Mesenteric fat pad (tissue), 1 donor: ENCODE measurements around the gene CACNA2D4. TPM values are rescaled to one million over a fixed set of nuclear protein-coding genes. Genes with fewer than 3 reads are reported as not detected.

Experiments
- DNase-seq: peaks from one replicate; pipeline ENCODE4 v3.0.0-alpha.2; 2020; ENCODE audit warnings: low spot score
- total RNA-seq: library from RNA; stranded (reverse); fragmentation: NEBNext Ultra II Directional; extraction: Animal tissue kit (Norgen Biotek cat#: 25700); gene quantifications from one replicate; pipeline ENCODE4 v1.2.1, GENCODE V29; 2021
- donor health status: DM: yes; HTN: yes; CAD: no.

Gene CACNA2D4
- total RNA-seq, 1 donor from 2014 or later = 8.8 TPM

- no peak for DNase-seq
Observed at GRCh38 chr12:1836241-1836803, 82.1 kb downstream of the CACNA2D4 start.

GRCh38 chr12:1835211-1836131 lies 83.0 kb downstream of the CACNA2D4 start:
- no peak for DNase-seq

- no peak for DNase-seq
Observed at GRCh38 chr12:1834186-1834925, 84.1 kb downstream of the CACNA2D4 start.

- DNase-seq = no peak
Observed at GRCh38 chr12:1833596-1834028, 84.8 kb downstream of the CACNA2D4 start.

DNA sequence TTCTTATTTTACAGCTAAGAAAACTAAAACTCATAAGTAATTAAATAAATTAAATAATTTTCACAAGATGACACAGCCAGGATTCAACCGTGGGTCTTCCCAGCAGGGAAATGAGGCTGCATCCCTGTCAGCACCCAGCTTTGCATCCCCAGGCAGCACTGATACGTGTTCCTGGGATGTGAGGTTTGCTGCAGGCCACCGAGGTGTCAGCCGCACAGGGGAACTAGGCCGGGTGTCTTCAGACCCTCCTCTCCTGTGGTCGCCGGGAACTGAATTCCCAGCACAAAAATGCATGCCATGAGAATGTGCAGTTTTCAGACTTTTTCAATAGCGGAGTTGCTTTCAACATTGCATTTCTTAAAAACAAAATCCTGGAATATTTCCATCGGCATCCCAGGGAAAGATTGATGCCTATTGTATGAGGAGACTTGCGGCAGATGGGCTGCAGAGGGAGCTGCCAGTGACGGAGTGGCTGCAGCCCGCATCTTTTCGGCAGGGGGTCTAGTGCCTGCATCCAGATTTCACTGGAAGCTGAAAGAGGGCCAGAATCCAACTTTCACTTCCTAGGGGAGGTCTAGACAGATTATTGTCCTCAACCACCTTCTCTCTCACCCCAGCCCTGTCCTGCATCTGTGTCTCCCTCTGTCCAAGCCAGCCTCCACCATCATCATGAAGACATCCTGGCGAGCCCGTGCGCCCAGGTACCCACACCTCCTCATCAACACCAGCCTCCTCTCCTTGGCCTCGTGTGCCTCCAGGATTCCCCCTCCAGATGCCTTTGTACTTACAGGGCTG lies 85.5 kb downstream of the CACNA2D4 start:
- no peak for DNase-seq

DNA sequence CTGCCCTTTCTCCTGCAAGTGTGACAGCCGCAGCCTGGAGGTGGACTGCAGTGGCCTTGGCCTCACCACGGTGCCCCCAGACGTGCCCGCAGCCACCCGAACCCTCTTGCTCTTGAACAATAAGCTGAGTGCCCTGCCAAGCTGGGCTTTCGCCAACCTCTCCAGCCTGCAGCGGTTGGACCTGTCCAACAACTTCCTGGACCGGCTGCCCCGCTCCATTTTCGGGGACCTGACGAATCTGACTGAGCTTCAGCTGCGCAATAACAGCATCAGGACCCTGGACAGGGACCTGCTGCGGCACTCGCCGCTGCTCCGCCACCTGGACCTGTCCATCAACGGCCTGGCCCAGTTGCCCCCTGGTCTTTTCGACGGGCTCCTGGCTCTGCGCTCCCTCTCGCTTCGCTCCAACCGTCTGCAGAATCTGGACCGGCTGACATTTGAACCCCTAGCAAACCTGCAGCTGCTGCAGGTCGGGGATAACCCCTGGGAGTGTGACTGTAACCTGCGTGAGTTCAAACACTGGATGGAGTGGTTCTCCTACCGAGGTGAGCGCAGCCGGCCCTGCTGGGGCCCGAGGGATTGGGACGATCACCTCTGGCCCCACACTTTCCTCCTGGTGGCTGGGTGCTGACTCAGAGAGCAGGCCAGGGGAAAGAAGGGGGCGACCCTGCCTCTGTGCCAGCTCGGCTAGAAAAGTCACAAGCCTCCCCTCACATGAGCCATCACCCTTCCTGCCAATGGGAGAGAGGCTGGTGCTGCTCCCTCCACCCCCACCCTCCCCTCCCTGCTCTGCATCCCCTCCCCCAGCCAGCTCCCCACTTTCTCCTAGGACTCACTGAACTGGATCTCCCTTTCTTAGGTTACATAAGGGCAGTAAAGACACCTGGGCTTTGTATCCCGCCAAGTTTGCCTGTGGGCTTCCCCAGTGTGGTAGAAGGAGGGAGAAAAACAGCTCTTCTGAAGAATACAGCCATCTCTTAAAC lies 87.2 kb downstream of the CACNA2D4 start:
- DNase-seq = no peak

- DNase-seq = no peak
Observed at GRCh38 chr12:1830401-1830845, 88.0 kb downstream of the CACNA2D4 start.

DNA sequence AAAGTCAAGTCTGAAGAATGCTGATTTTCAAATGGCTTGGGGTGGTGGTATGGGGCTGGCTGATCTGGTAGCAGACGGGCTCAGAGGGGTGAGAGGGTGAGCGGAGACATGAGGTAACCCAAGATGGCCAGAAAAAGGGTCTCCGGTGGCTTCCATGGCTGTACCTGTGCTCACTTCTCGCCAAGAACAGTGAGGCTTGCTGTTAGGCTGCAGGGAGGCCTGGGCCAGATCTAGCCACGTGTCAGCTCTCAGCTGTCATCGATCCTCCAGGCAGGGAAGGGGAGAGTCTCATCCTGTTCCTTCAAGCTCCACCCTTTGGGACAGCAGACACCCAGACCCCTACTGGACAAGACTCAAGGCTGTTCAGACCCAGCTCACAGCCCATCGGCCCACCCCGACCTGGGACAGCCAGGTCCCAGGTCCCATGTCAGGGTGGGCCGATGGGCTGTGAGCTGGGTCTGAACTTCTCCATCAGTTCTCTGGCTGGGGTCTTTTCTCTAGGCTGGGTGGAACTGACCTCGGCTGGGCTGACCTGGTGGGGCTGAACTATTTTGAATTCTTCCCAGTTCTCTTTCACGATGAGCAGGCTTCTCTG lies 89.0 kb downstream of the CACNA2D4 start:
- no peak for DNase-seq

DNA sequence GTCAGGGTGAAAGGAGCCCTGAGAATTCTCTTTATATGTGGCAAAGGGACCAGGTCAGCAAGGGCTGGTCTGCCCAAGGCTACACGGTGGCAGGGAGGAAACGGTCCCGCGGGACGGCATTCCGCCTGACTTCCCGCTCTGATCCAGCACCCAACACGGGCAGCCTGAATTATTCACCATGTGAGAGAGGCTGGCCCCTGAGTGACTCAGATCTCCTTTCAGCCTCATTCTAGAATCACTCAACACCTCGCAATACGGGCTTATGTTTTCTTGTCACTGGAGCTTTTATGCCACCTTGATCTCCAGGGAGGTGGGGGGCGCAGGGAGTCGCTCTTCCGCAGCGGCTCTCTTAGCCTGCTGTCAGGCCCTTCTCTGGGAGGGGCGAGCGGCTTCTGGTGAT lies 89.6 kb downstream of the CACNA2D4 start:
- DNase-seq = no peak

- no peak for DNase-seq
Observed at GRCh38 chr12:1827826-1828805, 90.3 kb downstream of the CACNA2D4 start.

DNA sequence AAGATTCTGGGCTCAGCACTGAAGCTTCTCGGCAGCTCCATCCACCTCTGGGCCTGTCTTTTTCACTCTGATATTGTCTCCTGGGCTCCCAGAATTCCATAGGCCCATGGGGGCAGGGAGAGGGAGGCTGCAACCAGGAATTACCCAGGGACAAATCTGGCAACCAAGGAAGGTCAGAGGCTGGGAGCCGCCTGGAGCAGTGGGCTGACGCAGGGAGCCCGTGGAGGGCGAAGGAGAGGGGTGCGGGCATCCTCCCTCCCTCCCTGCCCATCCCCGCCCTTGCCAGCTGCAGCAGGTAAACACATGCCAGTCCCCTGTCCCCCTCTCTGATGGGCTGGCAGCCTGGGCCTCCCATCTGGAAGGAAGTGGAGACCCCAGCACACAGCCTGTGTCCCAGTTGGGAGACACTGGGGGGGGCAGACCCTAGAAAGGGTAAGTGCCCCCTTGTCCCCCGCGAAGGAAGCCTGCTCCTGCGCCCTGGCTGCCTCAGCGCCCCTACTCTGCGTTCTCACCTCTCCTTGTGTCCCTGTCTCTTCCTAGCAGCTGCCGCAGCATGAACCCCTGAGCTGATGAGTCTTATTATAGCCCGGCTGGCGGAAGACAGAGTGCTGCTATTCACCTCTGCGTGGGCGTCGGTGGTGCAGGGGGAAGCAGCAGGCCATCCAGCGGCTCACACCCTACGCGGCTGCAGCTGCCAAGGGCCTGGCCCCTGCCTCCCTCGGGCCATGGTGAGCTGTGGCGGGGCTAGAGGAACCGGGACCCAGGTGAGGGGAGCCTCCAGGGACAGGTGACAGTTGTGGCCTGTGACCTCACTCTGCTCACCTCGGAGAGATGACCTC lies 91.4 kb downstream of the CACNA2D4 start:
- DNase-seq = no peak

- DNase-seq = no peak
Observed at GRCh38 chr12:1826401-1826800, 92.1 kb downstream of the CACNA2D4 start.

- no peak for DNase-seq
Observed at GRCh38 chr12:1825382-1826102, 92.9 kb downstream of the CACNA2D4 start.

- DNase-seq = no peak
Observed at GRCh38 chr12:1823237-1823636, 95.2 kb downstream of the CACNA2D4 start.

DNA sequence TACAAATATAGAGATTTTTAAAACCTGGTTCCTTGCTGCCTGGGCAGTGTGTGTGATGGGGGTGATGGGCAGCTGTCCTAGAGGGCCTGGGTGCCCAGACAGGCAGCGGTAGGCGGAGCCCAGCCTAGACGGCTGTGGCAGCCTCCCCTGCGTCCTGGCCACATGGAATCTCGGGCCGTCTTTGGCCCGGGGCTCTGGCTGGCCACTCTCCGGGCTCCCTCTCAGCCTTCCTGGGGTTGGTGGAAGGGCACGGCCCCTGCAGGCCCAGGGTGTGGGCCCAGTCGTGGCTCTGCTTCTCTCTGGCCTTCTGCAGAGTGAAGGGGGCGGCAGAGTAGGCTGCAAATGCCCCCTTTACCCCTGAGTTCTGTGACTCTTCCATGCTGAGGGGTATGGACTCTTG lies 95.8 kb downstream of the CACNA2D4 start:
- no peak for DNase-seq

DNA sequence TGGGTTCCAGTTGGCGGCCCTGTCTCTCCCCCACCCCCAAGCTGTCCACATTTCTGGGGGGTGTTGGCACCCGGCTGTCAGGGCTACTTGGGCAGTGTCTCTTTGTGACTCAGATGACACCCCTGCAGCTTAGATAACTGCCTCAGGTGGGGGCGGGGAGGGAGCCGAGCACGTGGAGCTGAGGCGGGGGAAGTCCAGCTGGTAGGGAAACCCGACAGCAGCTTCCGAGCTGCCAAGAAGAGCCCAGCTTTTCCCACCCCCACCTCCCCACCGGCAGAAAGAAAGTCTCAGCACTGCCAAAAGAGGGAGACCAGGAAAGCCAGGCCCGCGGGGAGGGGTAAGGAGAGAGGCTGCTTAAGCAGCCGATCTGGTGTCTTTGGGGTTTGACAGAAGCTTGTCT lies 96.6 kb downstream of the CACNA2D4 start:
- no peak for DNase-seq

GRCh38 chr12:1820896-1821291 lies 97.6 kb downstream of the CACNA2D4 start:
- no peak for DNase-seq
